GM12801 (cell line): Measurements from ENCODE around the gene MID1.

Experiments
- TF ChIP-seq, protein P1 (sequence below): IDR thresholded peaks from one replicate; pipeline ENCODE4 v1.5.1; 2011; ENCODE audit warnings: control low read depth; ENCODE audit not compliant: insufficient read length; ENCODE audit errors: extremely low read depth

Gene MID1

DNA sequence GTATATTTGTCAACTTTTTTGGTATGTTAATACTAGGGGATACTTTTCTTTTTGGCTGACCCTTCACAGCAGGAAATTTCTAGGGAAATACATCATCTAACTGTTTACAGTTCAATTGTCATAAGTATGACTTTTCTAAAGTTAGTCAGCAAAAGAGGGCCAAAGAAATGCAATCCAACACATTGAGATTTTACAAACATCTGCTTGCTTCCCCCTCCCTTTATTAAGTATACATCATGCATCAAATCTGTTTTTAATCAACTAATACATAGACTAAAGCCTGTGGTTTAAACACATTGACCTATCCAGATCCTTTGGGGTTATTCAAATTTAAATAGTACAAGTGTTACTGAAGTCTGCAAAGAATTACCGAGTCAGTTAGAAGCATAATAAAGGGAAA, 93.9 kb downstream of the MID1 start:
- TF ChIP-seq, protein P1, sequence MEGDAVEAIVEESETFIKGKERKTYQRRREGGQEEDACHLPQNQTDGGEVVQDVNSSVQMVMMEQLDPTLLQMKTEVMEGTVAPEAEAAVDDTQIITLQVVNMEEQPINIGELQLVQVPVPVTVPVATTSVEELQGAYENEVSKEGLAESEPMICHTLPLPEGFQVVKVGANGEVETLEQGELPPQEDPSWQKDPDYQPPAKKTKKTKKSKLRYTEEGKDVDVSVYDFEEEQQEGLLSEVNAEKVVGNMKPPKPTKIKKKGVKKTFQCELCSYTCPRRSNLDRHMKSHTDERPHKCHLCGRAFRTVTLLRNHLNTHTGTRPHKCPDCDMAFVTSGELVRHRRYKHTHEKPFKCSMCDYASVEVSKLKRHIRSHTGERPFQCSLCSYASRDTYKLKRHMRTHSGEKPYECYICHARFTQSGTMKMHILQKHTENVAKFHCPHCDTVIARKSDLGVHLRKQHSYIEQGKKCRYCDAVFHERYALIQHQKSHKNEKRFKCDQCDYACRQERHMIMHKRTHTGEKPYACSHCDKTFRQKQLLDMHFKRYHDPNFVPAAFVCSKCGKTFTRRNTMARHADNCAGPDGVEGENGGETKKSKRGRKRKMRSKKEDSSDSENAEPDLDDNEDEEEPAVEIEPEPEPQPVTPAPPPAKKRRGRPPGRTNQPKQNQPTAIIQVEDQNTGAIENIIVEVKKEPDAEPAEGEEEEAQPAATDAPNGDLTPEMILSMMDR: no peak

DNA sequence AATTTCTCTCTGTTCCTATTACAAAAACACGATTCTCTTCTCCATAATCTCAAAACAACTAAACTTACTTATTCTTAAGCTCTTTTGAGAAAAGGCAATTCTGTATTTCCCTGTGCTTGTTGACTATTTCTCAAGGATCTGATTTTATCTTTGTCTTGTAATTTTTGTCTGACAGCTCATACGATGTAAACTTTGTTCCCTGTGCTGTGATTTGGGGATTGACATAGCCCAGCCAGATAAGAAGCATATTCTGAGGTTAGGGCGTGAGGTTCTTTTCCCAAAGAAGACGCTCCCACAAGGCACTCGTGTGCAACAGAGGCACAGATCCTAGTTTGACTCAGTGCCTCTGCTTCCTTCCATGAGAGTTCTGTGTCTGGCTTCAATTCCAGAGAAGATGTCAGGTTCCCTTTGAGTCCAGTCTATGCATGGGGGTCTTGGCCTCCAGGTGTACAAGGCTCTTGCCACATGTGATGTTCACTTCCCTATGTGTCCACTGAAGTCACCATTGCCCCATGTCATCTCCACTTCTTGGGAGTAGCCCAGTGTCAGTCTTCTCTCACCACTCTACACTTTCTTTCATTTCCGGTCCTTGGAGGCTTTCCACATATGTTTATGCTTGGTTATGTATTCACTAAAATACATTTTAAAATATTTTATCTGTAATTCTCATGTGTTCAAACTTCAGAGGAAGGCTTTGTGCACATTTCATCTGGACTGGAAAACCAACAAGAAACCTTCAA, 94.8 kb downstream of the MID1 start:
- TF ChIP-seq, protein P1: no peak

DNA sequence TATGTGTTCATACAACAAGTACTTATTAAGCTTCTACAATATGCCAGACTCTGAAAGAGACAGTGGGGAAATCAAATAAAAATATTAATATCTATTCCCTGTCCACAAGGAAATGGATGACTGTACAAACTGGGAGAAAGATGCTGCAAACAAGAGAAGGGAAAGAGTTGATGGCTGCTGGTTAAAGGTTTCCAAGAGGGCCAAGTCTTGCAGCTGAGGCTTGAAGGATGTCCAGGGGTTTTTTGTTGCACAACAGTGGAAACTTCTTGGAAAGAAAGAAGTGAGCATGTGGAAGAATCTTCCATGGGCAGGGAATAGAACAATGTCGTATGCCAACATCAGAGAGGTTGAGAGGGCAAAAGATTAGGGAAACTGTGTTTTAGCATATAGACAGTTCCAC, 95.8 kb downstream of the MID1 start:
- TF ChIP-seq, protein P1: no peak

DNA sequence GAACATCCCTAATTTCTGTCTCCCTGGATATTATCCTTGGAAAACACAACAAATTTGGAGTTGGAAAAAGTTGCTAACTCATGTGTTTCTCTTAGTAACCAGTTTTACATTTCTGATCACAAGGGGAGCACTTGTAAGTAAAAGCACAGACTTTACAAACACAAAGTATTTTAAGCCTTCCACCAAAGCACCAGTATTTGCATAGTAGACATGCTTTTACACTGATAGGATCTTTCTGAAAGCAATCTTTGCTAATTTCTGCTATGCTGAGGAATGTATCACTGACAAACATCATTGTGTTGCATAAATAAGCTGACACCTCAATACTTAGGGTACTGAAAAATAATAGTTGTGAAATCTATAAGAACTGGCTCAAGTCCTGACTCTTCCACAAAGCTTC, 100.6 kb downstream of the MID1 start:
- TF ChIP-seq, protein P1: no peak

DNA sequence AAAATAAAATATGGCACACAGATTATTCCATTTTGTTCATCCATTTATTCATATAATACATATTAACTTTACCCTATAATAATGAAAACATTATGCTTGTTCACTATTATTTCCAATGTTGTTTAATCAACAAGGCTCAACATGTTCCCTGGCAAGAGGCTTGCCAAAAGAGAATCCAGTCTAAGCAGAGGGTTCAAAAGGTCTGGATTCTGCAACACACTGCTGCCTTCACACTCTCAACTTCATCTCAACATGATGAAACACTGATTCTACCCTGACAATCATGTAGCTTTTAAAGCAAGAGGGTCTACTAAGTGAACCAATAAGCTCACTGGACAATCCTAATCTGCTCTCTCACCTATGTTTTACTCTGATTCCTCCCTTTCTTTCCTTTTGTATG, 101.1 kb downstream of the MID1 start:
- TF ChIP-seq, protein P1: no peak

DNA sequence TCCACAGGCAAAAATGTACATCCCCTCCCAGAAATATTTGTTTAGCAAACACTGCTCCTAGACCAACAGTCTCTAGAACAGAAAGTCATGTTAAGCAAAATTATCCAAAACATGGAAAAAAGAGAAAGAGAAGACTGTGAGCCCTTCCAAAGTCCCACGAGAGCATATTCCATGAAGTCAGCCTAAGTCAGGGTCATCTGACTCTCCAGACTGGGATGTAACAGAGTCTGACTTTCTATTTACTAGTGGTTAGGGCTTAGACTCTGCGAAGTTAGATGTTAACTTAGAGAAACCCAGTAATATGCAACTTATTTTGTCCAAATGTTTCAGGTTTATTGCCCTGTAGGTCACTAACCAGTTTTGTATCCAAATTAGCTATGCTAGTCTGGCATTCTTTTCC, 102.3 kb downstream of the MID1 start:
- TF ChIP-seq, protein P1: no peak

DNA sequence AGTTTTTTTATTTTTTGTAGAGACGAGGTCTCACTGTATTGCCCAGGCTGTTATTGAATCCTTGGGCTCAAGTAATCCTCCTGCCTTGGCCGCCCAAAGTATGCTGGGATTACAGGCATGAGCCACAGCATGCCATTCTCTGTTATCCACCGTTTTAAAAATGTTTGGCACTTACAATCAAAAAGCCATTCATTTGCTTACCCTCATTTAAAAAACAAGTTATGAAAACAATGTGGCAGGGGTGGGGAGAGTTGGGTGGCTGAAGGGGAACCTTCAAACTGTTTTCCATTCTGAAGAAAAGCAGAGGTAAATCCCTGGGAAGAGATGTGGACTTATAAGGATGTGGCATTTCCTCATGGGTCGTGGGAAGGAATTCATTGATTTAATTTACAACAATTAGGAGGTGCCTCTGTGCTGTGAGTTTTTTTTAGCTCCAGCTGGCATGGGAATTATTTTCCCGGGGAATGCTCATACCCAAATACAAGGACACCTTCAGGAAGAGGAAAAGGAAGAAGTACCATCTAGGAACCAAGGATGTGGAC, 103.5 kb downstream of the MID1 start:
- TF ChIP-seq, protein P1: no peak
